Measurements from ENCODE around the gene ACTL7B.
"Not testable (repeated sequence)": the region's sequence is repeated elsewhere in the genome, so short reads cannot be mapped to it uniquely, and the experiment has no call there.

ACTL7B gene

GRCh38 chr9:108845947-108846346, 9.8 kb downstream of the ACTL7B start:
- H3K27ac ChIP-seq, result no peak overlapping the region
- no peaks in the 10 kb centered on the region for H3K36me3 ChIP-seq (replicated peaks)
- H3K4me3 ChIP-seq (ENCODE audit: low read depth, low read length), result no peak overlapping the region
- in situ Hi-C loops (cut with HindIII; ENCODE audit: low pct_ligation_motif_present, low sequenced_read_pairs), result no loop called here
- no peak for DNase-seq
- TF ChIP-seq CTCF (IDR thresholded peaks at IDR 0.05; ENCODE audit: low read depth, low read length, missing control alignments), result no peak
- H3K27me3 ChIP-seq (replicated peaks), result no peaks in the 10 kb centered on the region

GRCh38 chr9:108845507-108845906, 10.3 kb downstream of the ACTL7B start:
- H3K27ac ChIP-seq, result no peak overlapping the region
- H3K4me3 ChIP-seq (ENCODE audit: low read depth, low read length), result no peak overlapping the region
- DNase-seq, result no peak
- no peak for TF ChIP-seq CTCF (IDR thresholded peaks at IDR 0.05; ENCODE audit: low read depth, low read length, missing control alignments)
- H3K27me3 ChIP-seq (replicated peaks), result no peaks in the 10 kb centered on the region
- in situ Hi-C loops (cut with HindIII; ENCODE audit: low pct_ligation_motif_present, low sequenced_read_pairs), result no loop called here
- no peaks in the 10 kb centered on the region for H3K36me3 ChIP-seq (replicated peaks)

GRCh38 chr9:108844856-108845255, 10.9 kb downstream of the ACTL7B start:
- TF ChIP-seq CTCF (IDR thresholded peaks at IDR 0.05; ENCODE audit: low read depth, low read length, missing control alignments), result no peak

GRCh38 chr9:108844391-108844790, 11.4 kb downstream of the ACTL7B start:
- DNase-seq, result no peak
- no peaks in the 10 kb centered on the region for H3K36me3 ChIP-seq (replicated peaks)
- no peaks in the 10 kb centered on the region for H3K27me3 ChIP-seq (replicated peaks)
- no peak for TF ChIP-seq CTCF (IDR thresholded peaks at IDR 0.05; ENCODE audit: low read depth, low read length, missing control alignments)
- H3K4me3 ChIP-seq (ENCODE audit: low read depth, low read length), result no peak overlapping the region
- no peak overlapping the region for H3K27ac ChIP-seq
- in situ Hi-C loops (cut with HindIII; ENCODE audit: low pct_ligation_motif_present, low sequenced_read_pairs), result no loop called here

More at GRCh38 chr9:108844856-108845255, 10.9 kb downstream of the ACTL7B start:
- in situ Hi-C loops (cut with HindIII; ENCODE audit: low pct_ligation_motif_present, low sequenced_read_pairs), result no loop called here
- Histone ChIP-seq H3K27me3 (replicated peaks) (no peaks in the 10 kb centered on the region), H3K27ac (no peak overlapping the region), H3K4me3 (ENCODE audit: low read depth, low read length) (no peak overlapping the region), H3K36me3 (replicated peaks) (no peaks in the 10 kb centered on the region)
- DNase-seq, result no peak

GRCh38 chr9:108842610-108843295, 13.0 kb downstream of the ACTL7B start:
- H3K27me3 ChIP-seq (replicated peaks), result no peaks in the 10 kb centered on the region
- DNase-seq, result no peak
- no peaks in the 10 kb centered on the region for H3K36me3 ChIP-seq (replicated peaks)
- no peak overlapping the region for H3K27ac ChIP-seq
- in situ Hi-C loops (cut with HindIII; ENCODE audit: low pct_ligation_motif_present, low sequenced_read_pairs), result no loop called here
- no peak for TF ChIP-seq CTCF (IDR thresholded peaks at IDR 0.05; ENCODE audit: low read depth, low read length, missing control alignments)
- H3K4me3 ChIP-seq (ENCODE audit: low read depth, low read length), result no peak overlapping the region

- H3K36me3 ChIP-seq (replicated peaks); H3K27ac ChIP-seq; H3K4me3 ChIP-seq (ENCODE audit: low read depth, low read length); in situ Hi-C loops (cut with HindIII; ENCODE audit: low pct_ligation_motif_present, low sequenced_read_pairs); DNase-seq; H3K27me3 ChIP-seq (replicated peaks): not testable (repeated sequence)
These were observed 16.2 kb downstream of the ACTL7B start for GRCh38 chr9:108839561-108839960.
